Head of caudate nucleus (tissue), 42 donors: Measurements from ENCODE around the gene ZCWPW1.
A peak's percentile ranks its signal among the peaks of the same experiment; 100 is the strongest.

Experiments
- DNase-seq, 42 donors: peaks; one replicate each; pipeline versions ENCODE4 v3.0.0 to v3.0.0-alpha.2; 2020 to 2021; ENCODE audit warnings: mixed read lengths in 7 of 42
- intact Hi-C: fragments of 100-400 bp; cut with DNase I; formaldehyde crosslinking; loops from one replicate; pipeline ENCODE4 v1.15.0; 2022

The ZCWPW1 gene

GRCh38 chr7:100428199-100428966, at the start of gene ZCWPW1:
ZCWPW1 (minus strand) TSS chr7:100428703; CDS start chr7:100420649, 8,054 bp downstream.
- DNase-seq, result peak; percentile 90 to 98 (median 96)
- intact Hi-C loops, result loop anchor here (2.0 kb wide), 1 partner anchor 38 kb away; no protein-coding TSS in a partner anchor

GRCh38 chr7:100477871-100478267, 49.4 kb upstream of the ZCWPW1 start:
- DNase-seq, result no peak
- intact Hi-C loops, result loop anchor here (5.0 to 10.0 kb wide), 3 partner anchors 41 to 207 kb away; partner anchors contain the start of gene PPP1R35

GRCh38 chr7:100476903-100477870, 48.7 kb upstream of the ZCWPW1 start:
- intact Hi-C loops, result loop anchor here (5.0 to 10.0 kb wide), 3 partner anchors 40 to 208 kb away; partner anchors contain the start of gene PPP1R35

GRCh38 chr7:100476101-100476780, 47.7 kb upstream of the ZCWPW1 start:
- intact Hi-C loops, result loop anchor here (5.0 to 10.0 kb wide), 3 partner anchors 39 to 209 kb away; partner anchors contain the start of gene PPP1R35
- DNase-seq, result no peak

More at GRCh38 chr7:100476903-100477870, 48.7 kb upstream of the ZCWPW1 start:
- DNase-seq, result peak in 2 of 42 donors; percentile 37 to 49

- intact Hi-C loops, result loop anchor here (5.0 to 10.0 kb wide), 3 partner anchors 38 to 209 kb away; partner anchors contain the start of gene PPP1R35
- peak in 3 of 42 donors; percentile 28 to 43 (median 38) for DNase-seq
Measured at GRCh38 chr7:100475549-100475948, 47.0 kb upstream of the ZCWPW1 start.

GRCh38 chr7:100472854-100473499, 44.5 kb upstream of the ZCWPW1 start:
- DNase-seq, result no peak
- intact Hi-C loops, result loop anchor here (10.0 kb wide), 1 partner anchor 212 kb away; no protein-coding TSS in a partner anchor

GRCh38 chr7:100472121-100472851, 43.8 kb upstream of the ZCWPW1 start:
- intact Hi-C loops, result loop anchor here (10.0 kb wide), 1 partner anchor 213 kb away; no protein-coding TSS in a partner anchor
- DNase-seq, result peak in 13 of 42 donors; percentile 22 to 73 (median 52)

GRCh38 chr7:100471021-100471420, 42.5 kb upstream of the ZCWPW1 start:
- no peak for DNase-seq
- intact Hi-C loops, result loop anchor here (10.0 kb wide), 1 partner anchor 214 kb away; no protein-coding TSS in a partner anchor

GRCh38 chr7:100469227-100470044, 40.9 kb upstream of the ZCWPW1 start:
- DNase-seq, result peak; percentile 77 to 98 (median 92)
- intact Hi-C loops, result loop anchor here (2.0 to 10.0 kb wide), 2 partner anchors 13 to 215 kb away; partner anchors contain the start of gene NYAP1

- intact Hi-C loops, result loop anchor here (2.0 kb wide), 2 partner anchors 15 to 39 kb away; partner anchors contain the start of genes MEPCE, NYAP1 and ZCWPW1
- DNase-seq, result peak; percentile 91 to 99 (median 96)
Measured at GRCh38 chr7:100467638-100468373, 39.3 kb upstream of the ZCWPW1 start.

- intact Hi-C loops, result loop anchor here (2.0 kb wide), 1 partner anchor 38 kb away; the partner anchor contains the start of genes MEPCE and ZCWPW1
- DNase-seq, result peak in 5 of 42 donors; percentile 15 to 52 (median 25)
Measured at GRCh38 chr7:100466653-100467605, 38.4 kb upstream of the ZCWPW1 start.

- DNase-seq, result peak; percentile 79 to 97 (median 93)
- intact Hi-C loops, result loop anchor here (2.0 kb wide), 1 partner anchor 37 kb away; the partner anchor contains the start of genes MEPCE and ZCWPW1
Measured at GRCh38 chr7:100465702-100466311, 37.3 kb upstream of the ZCWPW1 start.

GRCh38 chr7:100465299-100465698, 36.8 kb upstream of the ZCWPW1 start:
- no peak for DNase-seq
- intact Hi-C loops, result no loop called here

- intact Hi-C loops, result no loop called here
- no peak for DNase-seq
Measured at GRCh38 chr7:100464791-100465190, 36.3 kb upstream of the ZCWPW1 start.
